CD4-positive, alpha-beta T cell (primary cell): ENCODE data around the gene COX7A2L. TPM values are rescaled to one million over a fixed set of nuclear protein-coding genes. Genes with fewer than 3 reads are reported as not detected.
"Not testable (repeated sequence)": the region's sequence is repeated elsewhere in the genome, so short reads cannot be mapped to it uniquely, and the experiment has no call there.

ENCODE experiments used
- ATAC-seq: fragments of 200-7000 bp; cut with Tn5 transposase; one replicate; pipeline ENCODE4 v1.10.0; 2022; ENCODE audit warnings: mild to moderate bottlenecking; ENCODE audit not compliant: poor library complexity
- CTCF ChIA-PET: fragments of 350-600 bp; sonication (Branson Sonifier 250); formaldehyde crosslinking; loops from one replicate; lab custom pipeline; 2021; ENCODE audit warnings: antibody characterized with exemption, inconsistent platforms; lab: Charles Lee
- POLR2A ChIA-PET: fragments of 350-600 bp; sonication (Branson Sonifier 250); formaldehyde crosslinking; loops from one replicate; lab custom pipeline; 2021; ENCODE audit warnings: antibody characterized with exemption, inconsistent platforms; lab: Charles Lee
- DNase-seq, 14 experiments: peaks; one replicate each; pipeline ENCODE4 v3.0.0-alpha.2; 2013 to 2020; ENCODE audit warnings: mixed read lengths in 2 of 14
- H3K27ac ChIP-seq, 2 donors: one replicate each; pipeline versions ENCODE4 v1.5.1 to v1.7.0; 2013; ENCODE audit warnings: low read length in 2 of 2, low read depth in 1 of 2, mild to moderate bottlenecking in 1 of 2
- H3K27me3 ChIP-seq, 2 experiments: 1 replicate in 1 of 2; 2 replicates in 1 of 2; pipeline versions ENCODE4 v1.6.1 to v1.7.0; 2013; ENCODE audit warnings: low read length in 2 of 2, control low read depth in 1 of 2, mild to moderate bottlenecking in 1 of 2, moderate library complexity in 1 of 2; ENCODE audit not compliant: insufficient read depth in 2 of 2, control insufficient read depth in 1 of 2
- H3K36me3 ChIP-seq: one replicate; pipeline ENCODE4 v1.6.1; 2013; ENCODE audit warnings: low read length, control low read depth; ENCODE audit not compliant: insufficient read depth
- H3K4me1 ChIP-seq: one replicate; pipeline ENCODE4 v1.6.1; 2013; ENCODE audit warnings: low read length, control low read depth; ENCODE audit not compliant: insufficient read depth
- H3K4me3 ChIP-seq: one replicate; pipeline ENCODE4 v1.5.1; 2013; ENCODE audit warnings: mild to moderate bottlenecking, low read length, moderate library complexity
- H3K9me3 ChIP-seq, 2 experiments: 1 replicate in 1 of 2; 2 replicates in 1 of 2; pipeline versions ENCODE4 v1.6.1 to v1.7.0; 2013; ENCODE audit warnings: low read length in 2 of 2, mild to moderate bottlenecking in 2 of 2, control low read depth in 1 of 2, moderate library complexity in 1 of 2; ENCODE audit not compliant: control insufficient read depth in 1 of 2, insufficient read depth in 1 of 2
- H3K27ac Mint-ChIP-seq: one replicate; pipeline ENCODE4 v1.8.0; 2020; ENCODE audit warnings: mixed read lengths
- H3K27me3 Mint-ChIP-seq: one replicate; pipeline ENCODE4 v1.8.0; 2021; ENCODE audit warnings: mixed read lengths
- H3K36me3 Mint-ChIP-seq: one replicate; pipeline ENCODE4 v1.8.0; 2021; ENCODE audit warnings: low read depth, mixed read lengths
- H3K4me1 Mint-ChIP-seq: one replicate; pipeline ENCODE4 v1.8.0; 2021; ENCODE audit warnings: low read depth, mixed read lengths
- H3K4me3 Mint-ChIP-seq: one replicate; pipeline ENCODE4 v1.8.0; 2020; ENCODE audit warnings: mild to moderate bottlenecking, mixed read lengths
- H3K9me3 Mint-ChIP-seq: one replicate; pipeline ENCODE4 v1.8.0; 2020; ENCODE audit warnings: mixed read lengths
- CTCF ChIP-seq: fragments of 200-600 bp; IDR thresholded peaks from one replicate; pipeline ENCODE4 v1.8.0; 2022; ENCODE audit warnings: antibody characterized with exemption, mild to moderate bottlenecking
- intact Hi-C, 2 experiments: fragments of 100-400 bp; cut with DNase I in 1 of 2; cut with micrococcal nuclease in 1 of 2; formaldehyde crosslinking; loops; one replicate each; pipeline versions ENCODE4 v1.15.1 to v1.9.0; 2023 to 2025; cut with DNase I, micrococcal nuclease
- total RNA-seq, 174 experiments: library from RNA in 2 of 174; stranded (reverse) in 2 of 174; gene quantifications; one replicate each; pipeline ENCODE4 v1.2.3 and lab custom pipeline; 2021 to 2026

COX7A2L gene
- total RNA-seq, 2 experiments from 2014 or later, result 51.3 to 57.3 TPM

- no peak overlapping the region for H3K27ac ChIP-seq
- ChIA-PET CTCF (no interaction called here), POLR2A (no interaction called here)
- H3K4me1 ChIP-seq, result peaks cover 4% of the 10 kb centered on the region
- no peak overlapping the region for H3K4me3 ChIP-seq
- no peaks in the 10 kb centered on the region for H3K27me3 Mint-ChIP-seq
- H3K36me3 ChIP-seq, result peaks cover 58% of the 10 kb centered on the region
- peaks cover 7% of the 10 kb centered on the region for H3K9me3 Mint-ChIP-seq
- TF ChIP-seq CTCF, result no peak
- no peaks in the 10 kb centered on the region for H3K27me3 ChIP-seq
- ATAC-seq (no peak), DNase-seq (no peak)
- H3K36me3 Mint-ChIP-seq, result peaks cover 93% of the 10 kb centered on the region
- H3K4me3 Mint-ChIP-seq, result no peak overlapping the region
- H3K9me3 ChIP-seq, result peaks cover 0 to 28% of the 10 kb centered on the region in 2 experiments
- peaks cover 12% of the 10 kb centered on the region for H3K4me1 Mint-ChIP-seq
- intact Hi-C loops, result loop anchor here in 1 of 2 experiments (5.0 kb wide), 1 partner anchor 1186 kb away; no protein-coding TSS in a partner anchor
- no peak overlapping the region for H3K27ac Mint-ChIP-seq
Observed at GRCh38 chr2:42336361-42336965, 24.6 kb downstream of the COX7A2L start.

GRCh38 chr2:42335514-42336104 is 25.4 kb downstream of the COX7A2L start:
- no peak for ATAC-seq
- POLR2A ChIA-PET, result no interaction called here

GRCh38 chr2:42334865-42335264 is 26.2 kb downstream of the COX7A2L start:
- DNase-seq, POLR2A ChIA-PET, CTCF ChIA-PET, ATAC-seq, H3K4me3 Mint-ChIP-seq, H3K27me3 ChIP-seq, H3K27ac Mint-ChIP-seq, H3K4me3 ChIP-seq, H3K4me1 Mint-ChIP-seq, H3K27ac ChIP-seq, H3K4me1 ChIP-seq, H3K9me3 Mint-ChIP-seq, H3K27me3 Mint-ChIP-seq: not testable (repeated sequence)
- H3K36me3 Mint-ChIP-seq, result peaks cover 93% of the 10 kb centered on the region
- intact Hi-C loops, result loop anchor here in 1 of 2 experiments (5.0 kb wide), 1 partner anchor 1187 kb away; no protein-coding TSS in a partner anchor
- H3K9me3 ChIP-seq, result peaks cover 0 to 21% of the 10 kb centered on the region in 2 experiments
- H3K36me3 ChIP-seq, result peaks cover 60% of the 10 kb centered on the region

More at GRCh38 chr2:42335514-42336104, 25.4 kb downstream of the COX7A2L start:
- no peak overlapping the region for H3K4me3 Mint-ChIP-seq
- intact Hi-C loops, result loop anchor here in 1 of 2 experiments (5.0 kb wide), 1 partner anchor 1187 kb away; no protein-coding TSS in a partner anchor
- no peak for TF ChIP-seq CTCF
- Histone ChIP-seq H3K27me3 (no peaks in the 10 kb centered on the region), H3K4me1 (no peaks in the 10 kb centered on the region), H3K36me3 (peaks cover 60% of the 10 kb centered on the region), H3K27ac (no peak overlapping the region), H3K4me3 (no peak overlapping the region), H3K9me3 (peaks cover 0 to 27% of the 10 kb centered on the region in 2 experiments)
- no peak for DNase-seq
- no peak overlapping the region for H3K27ac Mint-ChIP-seq
- no peaks in the 10 kb centered on the region for H3K27me3 Mint-ChIP-seq
- peaks cover 93% of the 10 kb centered on the region for H3K36me3 Mint-ChIP-seq
- peaks cover 7% of the 10 kb centered on the region for H3K4me1 Mint-ChIP-seq
- peaks cover 7% of the 10 kb centered on the region for H3K9me3 Mint-ChIP-seq
- CTCF ChIA-PET, result no interaction called here
